Trophoblast cell (in vitro differentiated cells and primary cell): ENCODE measurements around the gene SEMA4D.

Source experiments
- DNase-seq, 2 donors: peaks; one replicate each; pipeline ENCODE4 v3.0.0-alpha.2; 2016
- H2AFZ ChIP-seq: 2 replicates; pipeline ENCODE4 v1.6.1; 2013; ENCODE audit warnings: low read length, moderate library complexity, mild to moderate bottlenecking; ENCODE audit not compliant: insufficient read depth, poor library complexity
- H2AK5ac ChIP-seq: 2 replicates; pipeline ENCODE4 v1.6.1; 2013; ENCODE audit warnings: mild to moderate bottlenecking, low read length
- H2BK120ac ChIP-seq: 2 replicates; pipeline ENCODE4 v1.6.1; 2013; ENCODE audit warnings: low read length, mild to moderate bottlenecking, moderate library complexity; ENCODE audit not compliant: insufficient read depth, poor library complexity
- H2BK12ac ChIP-seq: 2 replicates; pipeline ENCODE4 v1.6.1; 2013; ENCODE audit warnings: mild to moderate bottlenecking, low read length, moderate library complexity
- H2BK5ac ChIP-seq: 2 replicates; pipeline ENCODE4 v1.6.1; 2013; ENCODE audit warnings: low read length, low read depth, moderate library complexity, mild to moderate bottlenecking; ENCODE audit not compliant: poor library complexity
- H3K14ac ChIP-seq: 2 replicates; pipeline ENCODE4 v1.6.1; 2013; ENCODE audit warnings: mild to moderate bottlenecking, low read length
- H3K18ac ChIP-seq: 2 replicates; pipeline ENCODE4 v1.6.1; 2013; ENCODE audit warnings: mild to moderate bottlenecking, low read length
- H3K23ac ChIP-seq: 2 replicates; pipeline ENCODE4 v1.6.1; 2013; ENCODE audit warnings: low read length
- H3K27ac ChIP-seq: 2 replicates; pipeline ENCODE4 v1.5.1; 2013; ENCODE audit warnings: low read depth, mild to moderate bottlenecking, inconsistent platforms, low read length, moderate library complexity
- H3K27me3 ChIP-seq: 2 replicates; pipeline ENCODE4 v1.6.1; 2013; ENCODE audit warnings: inconsistent platforms, mild to moderate bottlenecking, low read length, moderate library complexity; ENCODE audit not compliant: insufficient read depth
- H3K36me3 ChIP-seq, 2 experiments: 1 replicate in 1 of 2; 2 replicates in 1 of 2; pipeline ENCODE4 v1.6.1; 2013; ENCODE audit warnings: low read length in 2 of 2, mild to moderate bottlenecking in 2 of 2, moderate library complexity in 1 of 2; ENCODE audit not compliant: insufficient read depth in 2 of 2, control insufficient read depth in 1 of 2
- H3K4ac ChIP-seq: 2 replicates; pipeline ENCODE4 v1.6.1; 2013; ENCODE audit warnings: low read depth, mild to moderate bottlenecking, low read length, moderate library complexity
- H3K4me1 ChIP-seq, 2 experiments: 1 replicate in 1 of 2; 2 replicates in 1 of 2; pipeline ENCODE4 v1.6.1; 2013; ENCODE audit warnings: low read length in 2 of 2, mild to moderate bottlenecking in 2 of 2, moderate library complexity in 1 of 2; ENCODE audit not compliant: insufficient read depth in 2 of 2, control insufficient read depth in 1 of 2
- H3K4me2 ChIP-seq: 2 replicates; pipeline ENCODE4 v1.6.1; 2013; ENCODE audit warnings: inconsistent platforms, mild to moderate bottlenecking, low read length, moderate library complexity
- H3K4me3 ChIP-seq: 2 replicates; pipeline ENCODE4 v1.5.1; 2013; ENCODE audit warnings: mild to moderate bottlenecking, low read depth, low read length, inconsistent platforms
- H3K79me1 ChIP-seq: one replicate; pipeline ENCODE4 v1.6.1; 2013; ENCODE audit warnings: low read length
- H3K79me2 ChIP-seq: 2 replicates; pipeline ENCODE4 v1.6.1; 2013; ENCODE audit warnings: low read length, mild to moderate bottlenecking; ENCODE audit not compliant: control insufficient read depth, insufficient read depth, poor library complexity
- H3K9ac ChIP-seq: 2 replicates; pipeline ENCODE4 v1.6.1; 2013; ENCODE audit warnings: mild to moderate bottlenecking, low read length
- H3K9me3 ChIP-seq: 2 replicates; pipeline ENCODE4 v1.6.1; 2013; ENCODE audit warnings: low read depth, mild to moderate bottlenecking, control low read depth, inconsistent platforms, low read length; ENCODE audit not compliant: insufficient read depth
- H4K12ac ChIP-seq: 2 replicates; pipeline ENCODE4 v1.6.1; 2013; ENCODE audit warnings: low read depth, mild to moderate bottlenecking, low read length, moderate library complexity
- H4K8ac ChIP-seq: 2 replicates; pipeline ENCODE4 v1.6.1; 2013; ENCODE audit warnings: low read depth, mild to moderate bottlenecking, low read length, moderate library complexity
- H4K91ac ChIP-seq: one replicate; pipeline ENCODE4 v1.6.1; 2013; ENCODE audit warnings: low read depth, mild to moderate bottlenecking, low read length, moderate library complexity
- WGBS: extraction: QIAGEN DNeasy Blood & Tissue Kit; methylation state at CpG from one replicate; pipeline ENCODE4 v1.1.7; 2013; ENCODE audit warnings: missing lambda C conversion rate; ENCODE audit not compliant: insufficient read length, insufficient coverage; ENCODE audit errors: extremely low coverage; 5-methylcytosine and 5-hydroxymethylcytosine counted together

The SEMA4D gene

GRCh38 chr9:89460551-89460950 lies 37.4 kb downstream of the SEMA4D start:
- Histone ChIP-seq H3K79me2 (no peaks in the 10 kb centered on the region), H2BK5ac (no peak overlapping the region), H3K27ac (no peak overlapping the region), H2AFZ (no peak overlapping the region), H3K18ac (no peak overlapping the region), H2AK5ac (no peak overlapping the region), H3K4me3 (no peak overlapping the region), H3K9me3 (no peaks in the 10 kb centered on the region), H3K27me3 (no peaks in the 10 kb centered on the region), H3K4me2 (no peak overlapping the region), H3K79me1 (no peaks in the 10 kb centered on the region), H4K91ac (no peak overlapping the region), H4K12ac (no peak overlapping the region), H3K14ac (no peak overlapping the region), H3K4ac (no peak overlapping the region), H3K9ac (no peak overlapping the region), H4K8ac (no peak overlapping the region), H3K36me3 (no peaks in the 10 kb centered on the region), H3K23ac (no peak overlapping the region), H2BK12ac (no peak overlapping the region), H3K4me1 (peaks cover 5 to 6% of the 10 kb centered on the region in 2 experiments), H2BK120ac (no peak overlapping the region)
- WGBS: no CpG with 5 or more reads among the region's 10 CpGs
- DNase-seq: no peak

- no peak overlapping the region for H2BK12ac ChIP-seq
- H4K91ac ChIP-seq: no peak overlapping the region
- no peaks in the 10 kb centered on the region for H3K79me1 ChIP-seq
- no peaks in the 10 kb centered on the region for H3K79me2 ChIP-seq
- DNase-seq: no peak
- WGBS: no CpG with 5 or more reads among the region's 8 CpGs
- H3K23ac ChIP-seq: peak overlapping the region; percentile 95
- no peak overlapping the region for H3K18ac ChIP-seq
- H3K36me3 ChIP-seq: no peaks in the 10 kb centered on the region
- H3K4me1 ChIP-seq: no peaks in the 10 kb centered on the region
- H3K9ac ChIP-seq: peak overlapping the region; percentile 44
- H4K8ac ChIP-seq: no peak overlapping the region
- no peak overlapping the region for H3K4ac ChIP-seq
- no peak overlapping the region for H2AK5ac ChIP-seq
- H2BK120ac ChIP-seq: no peak overlapping the region
- H3K4me2 ChIP-seq: no peak overlapping the region
- H2BK5ac ChIP-seq: no peak overlapping the region
- H3K27me3 ChIP-seq: no peaks in the 10 kb centered on the region
- no peak overlapping the region for H3K27ac ChIP-seq
- no peaks in the 10 kb centered on the region for H3K9me3 ChIP-seq
- H3K14ac ChIP-seq: no peak overlapping the region
- H4K12ac ChIP-seq: no peak overlapping the region
- H3K4me3 ChIP-seq: no peak overlapping the region
- no peak overlapping the region for H2AFZ ChIP-seq
These were observed 39.0 kb downstream of the SEMA4D start for GRCh38 chr9:89458768-89459496.

- Histone ChIP-seq H4K12ac (no peak overlapping the region), H2AFZ (no peak overlapping the region), H3K9me3 (no peaks in the 10 kb centered on the region), H3K18ac (no peak overlapping the region), H2BK5ac (no peak overlapping the region), H3K9ac (no peak overlapping the region), H3K4ac (no peak overlapping the region), H4K91ac (no peak overlapping the region), H3K4me1 (no peaks in the 10 kb centered on the region), H3K27me3 (no peaks in the 10 kb centered on the region), H3K23ac (no peak overlapping the region), H3K79me1 (no peaks in the 10 kb centered on the region), H4K8ac (no peak overlapping the region), H3K14ac (no peak overlapping the region), H2BK12ac (no peak overlapping the region), H3K79me2 (no peaks in the 10 kb centered on the region), H3K36me3 (no peaks in the 10 kb centered on the region), H2AK5ac (no peak overlapping the region), H3K27ac (no peak overlapping the region), H3K4me2 (no peak overlapping the region), H2BK120ac (no peak overlapping the region), H3K4me3 (no peak overlapping the region)
- no peak for DNase-seq
- WGBS: no CpG with 5 or more reads among the region's 9 CpGs
These were observed 40.5 kb downstream of the SEMA4D start for GRCh38 chr9:89457376-89457855.

- Histone ChIP-seq H3K4me3 (no peak overlapping the region), H3K79me1 (no peaks in the 10 kb centered on the region), H2AK5ac (no peak overlapping the region), H4K91ac (no peak overlapping the region), H4K12ac (no peak overlapping the region), H3K79me2 (no peaks in the 10 kb centered on the region), H2BK5ac (no peak overlapping the region), H3K23ac (no peak overlapping the region), H3K9me3 (no peaks in the 10 kb centered on the region), H4K8ac (no peak overlapping the region), H3K9ac (no peak overlapping the region), H2BK12ac (no peak overlapping the region), H3K14ac (no peak overlapping the region), H3K27me3 (no peaks in the 10 kb centered on the region), H3K27ac (no peak overlapping the region), H2AFZ (no peak overlapping the region), H3K36me3 (no peaks in the 10 kb centered on the region), H2BK120ac (no peak overlapping the region), H3K18ac (no peak overlapping the region), H3K4ac (no peak overlapping the region), H3K4me1 (no peaks in the 10 kb centered on the region), H3K4me2 (no peak overlapping the region)
- WGBS: no CpG with 5 or more reads among the region's 9 CpGs
- DNase-seq: no peak
These were observed 42.5 kb downstream of the SEMA4D start for GRCh38 chr9:89455356-89455824.
